Activated effector memory CD4-positive, alpha-beta T cell treated with Interleukin-2 at 50 U/mL for 16 hours (primary cell): ENCODE results near the gene CRTC1.
"Not testable (repeated sequence)": the region's sequence is repeated elsewhere in the genome, so short reads cannot be mapped to it uniquely, and the experiment has no call there.

Source experiments
- DNase-seq: peaks from one replicate; pipeline ENCODE4 v3.0.0-alpha.2; 2020

CRTC1 gene

DNA sequence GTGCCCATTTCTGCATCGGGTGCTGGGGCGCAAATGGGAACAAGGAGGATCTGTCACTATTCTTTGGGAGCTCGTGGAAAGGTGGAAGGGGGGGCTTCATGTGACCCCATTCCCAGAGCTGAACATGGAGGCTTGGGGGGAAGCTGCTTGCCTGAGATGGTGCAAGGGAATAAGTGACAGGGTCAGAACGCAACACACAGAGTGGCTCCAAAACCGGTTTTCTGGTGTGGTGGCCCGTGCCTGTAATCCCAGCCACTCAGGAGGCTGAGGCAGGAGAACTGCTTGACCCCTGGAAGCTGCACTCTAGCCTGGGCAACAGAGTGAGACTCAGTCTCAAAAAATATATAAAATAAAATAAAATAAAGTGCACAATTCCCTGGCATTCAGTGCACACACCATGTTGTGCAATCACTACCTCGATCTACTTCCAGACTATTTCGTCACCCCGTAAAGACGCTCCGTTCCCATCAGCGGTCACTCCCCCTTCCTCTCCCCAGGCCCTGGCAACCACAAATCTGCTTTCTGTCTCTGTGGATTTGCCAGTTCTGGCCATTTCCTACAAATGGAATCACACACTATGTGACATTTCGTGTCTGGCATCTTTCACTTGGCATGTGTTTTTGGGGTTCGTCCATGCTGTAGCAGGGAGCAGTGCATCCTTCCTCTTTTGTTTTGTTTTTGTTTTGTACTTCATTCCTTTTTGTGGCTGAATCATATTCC, 125.8 kb downstream of the CRTC1 start:
- DNase-seq = no peak

DNA sequence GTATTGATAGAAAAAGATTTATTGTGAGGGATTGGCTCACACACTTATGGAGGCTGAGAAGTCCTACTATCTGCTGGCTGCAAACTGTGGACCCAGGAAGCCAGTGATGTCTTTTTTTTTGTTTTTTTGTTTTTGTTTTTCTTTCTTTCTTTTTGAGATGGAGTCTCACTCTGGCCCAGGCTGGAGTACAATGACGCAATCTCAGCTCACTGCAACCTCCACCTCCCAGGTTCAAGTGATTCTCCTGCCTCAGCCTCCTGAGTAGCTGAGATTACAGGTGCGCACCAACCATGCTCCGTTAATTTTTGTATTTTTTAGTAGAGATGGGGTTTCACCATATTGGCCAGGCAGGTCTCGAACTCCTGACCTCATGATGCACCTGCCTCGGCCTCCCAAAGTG, 128.2 kb downstream of the CRTC1 start:
- not testable (repeated sequence) for DNase-seq

DNA sequence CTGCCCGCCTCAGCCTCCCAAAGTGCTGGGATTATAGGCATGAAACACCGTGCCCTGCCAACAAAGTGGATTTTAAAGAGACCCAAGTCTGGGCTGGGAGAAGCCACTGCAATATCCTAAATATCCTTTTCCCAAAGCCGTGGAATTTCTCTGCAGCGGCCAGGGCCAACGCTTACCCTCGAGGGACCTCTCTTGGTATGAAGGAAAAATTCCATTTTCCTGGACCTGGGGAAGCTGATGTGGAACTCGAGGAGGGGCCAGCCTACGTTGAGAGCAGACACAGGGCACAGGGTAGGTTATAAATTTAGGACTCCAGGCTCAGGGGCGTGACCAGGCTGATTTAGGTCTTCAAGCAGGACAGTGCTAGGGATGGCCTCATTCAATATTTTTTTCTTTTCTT, 130.6 kb downstream of the CRTC1 start:
- no peak for DNase-seq

DNA sequence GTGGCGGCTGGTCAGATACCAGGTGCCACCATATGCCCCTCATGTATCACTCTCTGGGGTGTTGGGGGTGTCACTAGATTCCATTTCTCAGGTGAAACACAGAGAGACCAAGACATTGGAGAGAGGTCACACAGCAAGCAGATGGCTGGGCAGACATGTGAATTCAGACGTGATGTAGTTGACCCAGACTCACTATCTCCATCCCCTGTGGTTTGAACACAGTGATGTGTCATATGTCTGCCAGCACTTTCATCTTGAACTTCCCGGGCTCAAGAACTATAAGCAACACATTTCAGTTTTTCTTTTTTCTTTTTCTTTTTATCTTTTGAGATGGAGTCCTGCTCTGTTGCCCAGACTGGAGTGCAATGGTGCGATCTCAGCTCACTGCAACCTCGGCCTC, 132.2 kb downstream of the CRTC1 start:
- DNase-seq = no peak

DNA sequence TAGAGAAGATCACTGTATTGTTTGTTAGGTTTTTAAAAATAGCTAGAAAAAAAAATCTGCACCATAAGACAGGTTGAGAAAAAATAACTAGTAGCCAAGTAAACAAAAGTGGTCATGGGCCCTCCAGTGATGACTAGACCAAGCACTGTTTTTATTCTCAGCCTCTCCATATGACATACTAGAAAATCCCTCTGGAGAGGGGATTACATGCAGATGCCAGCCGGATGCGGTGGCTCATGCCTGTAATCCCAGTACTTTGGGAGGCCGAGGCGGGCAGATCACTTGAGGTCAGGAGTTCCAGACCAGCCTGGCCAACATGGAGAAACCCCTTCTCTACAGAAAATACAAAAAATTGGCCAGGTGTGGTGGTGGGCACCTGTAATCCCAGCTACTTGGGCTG, 133.2 kb downstream of the CRTC1 start:
- DNase-seq = not testable (repeated sequence)

DNA sequence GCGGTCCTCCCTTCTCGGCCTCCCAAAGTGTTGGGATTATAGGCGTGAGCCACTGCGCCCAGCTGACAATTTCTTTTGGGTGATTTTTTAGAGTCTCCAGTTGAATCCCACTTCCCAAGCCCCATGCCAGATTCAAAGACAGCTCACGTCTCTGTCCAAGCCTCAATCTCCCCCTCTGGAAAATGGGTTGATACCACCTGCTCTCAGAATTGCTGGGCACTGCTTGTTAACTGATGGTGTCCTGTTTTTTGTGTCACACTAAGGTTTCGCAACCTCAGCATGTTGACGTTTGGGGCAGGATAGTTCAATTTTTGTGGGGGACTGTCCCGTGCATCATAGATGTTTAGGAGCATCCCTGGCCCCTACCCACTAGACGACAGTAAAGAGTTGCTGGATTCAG, 134.1 kb downstream of the CRTC1 start:
- no peak for DNase-seq

DNA sequence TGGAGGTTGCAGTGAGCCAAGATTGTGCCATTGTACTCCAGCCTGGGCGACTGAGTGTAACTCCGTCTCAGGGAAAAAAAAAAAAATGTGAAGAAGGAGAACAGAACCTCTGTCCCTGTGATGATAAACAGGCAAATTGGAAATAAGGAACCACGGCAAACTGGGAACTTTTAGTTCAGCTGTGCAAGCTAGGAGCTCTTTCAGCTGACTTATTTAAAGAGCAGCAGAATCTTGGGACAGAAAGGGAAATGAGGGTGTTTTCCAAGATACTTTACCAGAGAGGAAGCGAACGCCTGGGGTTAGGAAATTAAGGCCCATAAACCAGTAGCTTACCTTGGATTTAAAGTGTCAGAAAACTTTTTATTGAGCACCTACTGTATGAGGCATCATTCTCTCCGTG, 145.3 kb downstream of the CRTC1 start:
- DNase-seq = no peak

DNA sequence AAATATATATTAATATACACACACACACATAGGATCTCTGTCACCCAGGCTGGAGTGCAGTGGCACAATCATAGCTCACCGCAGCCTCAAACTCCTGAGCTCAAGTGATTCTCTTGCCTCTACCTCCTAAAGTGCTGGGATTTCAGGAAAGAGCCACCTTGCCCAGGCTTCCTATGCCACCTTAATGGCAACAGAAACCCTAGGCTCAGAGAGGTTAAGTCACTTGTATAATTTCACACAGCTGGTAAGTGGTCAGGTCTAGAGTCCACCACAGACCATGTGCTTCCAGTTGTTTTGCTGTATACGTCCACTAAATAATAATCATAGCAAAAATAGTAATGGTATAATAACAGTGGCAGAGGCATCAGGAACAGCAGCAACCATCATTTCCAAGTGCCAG, 147.0 kb downstream of the CRTC1 start:
- no peak for DNase-seq

DNA sequence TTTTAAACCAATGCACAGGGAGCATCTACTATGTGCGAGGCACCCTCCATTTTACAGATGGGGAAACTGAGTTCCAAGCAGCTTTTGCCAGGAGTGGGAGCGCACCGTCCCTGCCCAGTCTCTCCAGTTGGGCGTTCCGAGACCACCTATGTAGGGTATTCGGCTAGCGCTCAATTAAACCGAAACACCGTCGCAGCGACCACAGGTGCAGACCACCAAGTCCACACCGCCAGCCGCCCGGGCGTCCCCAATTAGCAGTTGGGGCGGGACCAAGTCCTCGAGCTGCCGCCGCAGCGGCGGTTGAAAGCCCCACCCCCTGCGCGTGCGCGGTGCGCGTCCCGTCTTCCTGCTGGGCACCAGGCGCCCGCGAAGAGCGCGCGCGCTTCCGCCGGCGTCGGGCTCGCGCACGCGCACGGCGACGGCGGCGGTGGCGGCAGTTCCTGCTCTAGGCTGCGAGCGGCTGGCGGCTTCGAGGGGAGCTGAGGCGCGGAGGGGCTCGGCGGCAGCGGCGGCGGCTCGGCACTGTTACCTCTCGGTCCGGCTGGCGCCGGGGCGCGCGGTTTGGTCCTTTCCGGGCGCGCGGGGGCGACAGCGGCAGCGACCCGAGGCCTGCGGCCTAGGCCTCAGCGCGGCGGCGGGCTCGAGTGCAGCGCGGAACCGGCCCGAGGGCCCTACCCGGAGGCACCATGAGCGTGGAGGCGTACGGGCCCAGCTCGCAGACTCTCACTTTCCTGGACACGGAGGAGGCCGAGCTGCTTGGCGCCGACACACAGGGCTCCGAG, 148.2 kb downstream of the CRTC1 start, which contains the start of gene UPF1:
TSS of gene UPF1 (plus strand) at position 436 of the 782 bp plus-strand sequence. CDS start at position 687, 251 bp downstream.
- DNase-seq = peak; percentile 94
